HG03103 (cell line): ENCODE results near the gene APOL2.
"Not testable (repeated sequence)": the region's sequence is repeated elsewhere in the genome, so short reads cannot be mapped to it uniquely, and the experiment has no call there.

ENCODE experiments used
- ATAC-seq: cut with Tn5 transposase; IDR thresholded peaks from one replicate; pipeline ENCODE4 v1.9.1; 2021; ENCODE audit warnings: low read depth; ENCODE audit not compliant: unreplicated experiment

APOL2 gene

DNA sequence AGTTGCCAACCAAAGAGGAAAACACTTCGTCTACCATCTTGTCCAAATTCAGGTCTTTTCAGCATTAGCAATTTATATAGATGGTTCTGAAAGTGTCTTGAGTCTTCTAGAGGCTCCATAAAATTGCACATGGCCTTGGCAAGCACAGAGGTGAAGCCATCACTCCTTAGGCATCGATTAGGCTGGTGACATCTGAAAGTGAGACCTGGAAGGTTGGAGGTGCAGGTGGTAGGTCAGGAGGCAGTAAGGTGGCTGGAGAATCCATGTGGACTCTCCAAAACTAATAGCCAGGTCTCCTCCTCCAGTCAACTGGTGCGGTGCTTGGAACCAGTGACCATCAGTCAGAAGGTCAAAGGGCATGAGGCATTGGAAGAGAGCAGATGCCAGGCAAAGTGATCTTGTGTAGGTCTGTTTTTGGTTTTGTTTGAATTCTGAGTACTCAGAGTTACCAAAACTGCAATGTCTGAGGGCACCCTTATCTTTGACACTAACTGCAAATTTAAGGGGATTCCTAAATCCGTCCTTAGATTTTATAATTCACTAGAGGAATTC lies 6.6 kb upstream of the APOL2 start:
- no peak for ATAC-seq

DNA sequence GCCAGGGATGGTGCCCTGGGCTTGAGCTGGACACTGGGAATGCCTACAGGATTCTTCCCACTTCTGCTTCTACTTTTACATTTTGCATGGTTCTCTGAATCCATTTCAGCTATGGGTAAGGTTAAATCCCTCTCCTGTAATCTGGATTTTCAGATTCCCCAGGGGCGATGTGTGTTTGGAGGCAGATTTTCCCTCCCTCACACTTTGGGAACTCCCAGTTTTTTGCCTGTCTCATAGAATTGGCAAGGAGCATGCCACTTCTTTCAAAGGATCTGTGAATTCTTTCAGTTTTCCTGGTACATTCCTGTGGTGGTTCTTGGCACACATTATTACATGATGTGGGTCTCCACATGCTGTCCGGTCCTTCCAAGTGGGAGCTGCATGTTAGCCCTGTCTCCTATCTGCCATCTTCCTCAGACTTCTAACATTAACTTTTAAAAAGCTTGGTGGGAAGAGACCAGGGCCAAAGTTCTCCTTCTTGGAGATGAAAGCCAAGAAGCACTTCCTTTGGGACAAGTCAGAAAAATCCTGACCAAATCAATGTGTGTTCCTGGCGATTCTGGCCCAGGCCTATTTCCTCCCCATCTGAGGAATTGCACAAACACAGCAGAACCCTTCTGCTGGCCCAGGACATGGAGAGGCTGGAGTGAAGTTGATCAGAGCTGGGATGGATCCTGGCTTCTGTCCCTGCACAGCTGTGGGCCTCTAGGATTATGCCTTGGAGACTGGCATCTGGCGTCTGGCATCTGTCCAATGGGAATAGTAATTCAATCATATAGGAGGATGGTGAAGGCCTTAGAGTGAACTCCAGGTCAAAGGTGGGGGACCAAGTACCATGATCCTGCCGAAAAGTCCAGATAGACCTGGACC lies 5.4 kb upstream of the APOL2 start:
- ATAC-seq = no peak

DNA sequence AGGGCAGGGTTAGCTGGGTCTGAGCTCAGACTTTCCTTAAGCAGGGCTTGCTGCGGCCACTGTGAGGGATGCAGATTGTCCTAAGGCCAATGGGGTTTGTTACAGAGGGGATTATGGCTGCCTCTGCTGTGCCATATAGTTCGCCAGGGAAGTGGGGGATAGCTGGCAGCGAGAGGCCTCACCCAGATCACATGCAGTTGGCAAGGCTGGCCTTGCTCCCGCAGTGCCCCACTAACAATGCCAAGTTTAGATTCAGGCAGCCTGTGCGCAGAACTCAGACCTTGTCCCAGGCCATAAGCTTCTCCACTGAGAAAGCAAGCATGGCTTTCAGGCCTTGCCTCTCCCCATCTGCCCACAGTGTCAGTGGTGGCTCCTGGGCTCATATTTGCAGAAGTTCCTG lies 4.7 kb upstream of the APOL2 start:
- no peak for ATAC-seq

DNA sequence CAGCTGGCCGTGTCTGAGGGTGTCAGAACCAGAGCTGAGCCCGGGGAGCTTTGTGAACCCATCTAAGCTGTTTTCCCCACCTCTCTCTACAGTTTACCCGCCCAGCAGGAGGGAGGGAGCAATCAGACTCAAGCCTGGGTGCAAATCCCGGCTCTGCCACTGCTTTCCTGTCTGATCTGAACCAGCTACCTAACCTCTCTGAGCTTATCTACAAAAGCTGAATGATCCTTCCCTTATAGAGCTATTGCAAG lies 252 bp downstream of the APOL2 start:
- ATAC-seq = no peak

DNA sequence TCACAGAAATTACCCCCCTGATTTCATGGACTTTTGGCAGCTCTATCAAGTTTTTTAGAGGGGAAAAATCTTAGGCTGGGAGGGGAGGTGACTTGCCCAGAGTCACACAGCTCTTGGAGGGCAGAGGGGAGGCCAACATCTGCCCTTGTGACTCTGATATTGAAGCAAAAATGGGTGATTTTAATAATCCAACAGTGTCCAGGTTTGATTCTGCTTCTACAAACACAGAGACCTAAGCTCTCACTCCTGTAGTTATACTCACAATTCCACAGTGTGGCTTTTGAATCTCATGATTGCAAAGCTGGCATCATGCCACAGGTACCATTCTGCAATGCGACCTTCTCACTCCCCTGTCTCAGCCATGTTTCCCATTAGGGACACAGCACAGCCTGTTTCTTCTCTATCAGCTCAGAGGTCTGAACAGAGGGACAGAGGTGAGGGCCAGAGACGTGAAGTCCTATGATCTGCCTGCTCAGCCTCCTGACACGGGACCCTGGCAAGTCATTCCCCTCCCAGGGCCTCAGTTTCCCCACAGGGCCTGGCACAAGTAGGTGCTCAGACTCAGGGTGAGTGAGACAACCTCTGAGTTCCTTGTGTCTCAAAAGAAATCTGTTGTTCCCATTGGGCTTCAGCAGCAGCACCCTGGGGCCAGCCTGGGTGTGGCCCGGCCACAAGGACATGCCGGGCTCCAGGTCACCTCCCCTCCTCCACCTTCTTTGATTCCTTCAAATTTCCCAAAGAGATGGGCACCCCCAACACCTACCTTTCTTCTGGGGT lies 766 bp downstream of the APOL2 start:
- ATAC-seq = no peak

DNA sequence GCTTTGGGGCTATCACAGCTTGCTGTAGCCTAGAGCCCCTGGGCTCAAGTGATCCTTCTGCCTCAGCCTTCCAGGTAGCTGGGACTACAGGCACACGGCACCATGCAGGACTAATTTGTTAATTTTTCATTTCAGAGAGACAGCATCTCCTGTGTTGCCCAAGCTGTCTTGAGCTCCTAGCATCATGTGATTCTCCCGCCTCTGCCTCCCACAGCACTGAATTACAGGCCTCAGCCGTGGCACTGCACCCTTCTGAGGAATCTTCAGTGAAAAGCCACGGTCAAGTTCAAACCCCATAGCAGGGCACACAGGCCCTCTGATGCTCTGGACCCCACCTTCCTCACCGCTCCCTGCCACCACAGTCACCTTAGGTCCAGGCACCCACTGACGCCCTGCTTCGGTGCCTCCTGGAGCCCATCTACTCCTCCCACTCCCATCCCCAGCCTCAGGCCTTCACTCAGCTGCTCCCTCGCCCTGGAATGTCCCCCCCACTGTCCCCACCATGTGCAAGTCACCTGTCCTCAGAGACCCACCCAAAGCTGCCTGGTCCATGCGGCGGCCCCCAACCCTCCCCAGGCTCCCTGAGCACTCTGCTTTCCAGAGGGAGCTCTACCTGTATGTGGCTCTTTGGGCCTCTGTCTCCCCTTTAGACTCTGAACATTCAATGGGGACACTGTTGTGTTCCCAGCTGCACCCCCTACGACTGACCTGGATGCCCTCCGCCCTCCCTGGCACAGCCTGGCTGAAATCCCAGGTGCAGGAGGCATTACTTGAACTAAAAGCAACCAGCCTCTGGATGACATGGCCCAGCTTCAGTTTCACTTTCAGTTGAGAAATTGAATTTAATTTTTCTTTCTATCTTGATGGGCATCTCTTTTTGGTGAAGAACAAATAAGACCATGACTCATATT lies 1.6 kb downstream of the APOL2 start:
- ATAC-seq = no peak

DNA sequence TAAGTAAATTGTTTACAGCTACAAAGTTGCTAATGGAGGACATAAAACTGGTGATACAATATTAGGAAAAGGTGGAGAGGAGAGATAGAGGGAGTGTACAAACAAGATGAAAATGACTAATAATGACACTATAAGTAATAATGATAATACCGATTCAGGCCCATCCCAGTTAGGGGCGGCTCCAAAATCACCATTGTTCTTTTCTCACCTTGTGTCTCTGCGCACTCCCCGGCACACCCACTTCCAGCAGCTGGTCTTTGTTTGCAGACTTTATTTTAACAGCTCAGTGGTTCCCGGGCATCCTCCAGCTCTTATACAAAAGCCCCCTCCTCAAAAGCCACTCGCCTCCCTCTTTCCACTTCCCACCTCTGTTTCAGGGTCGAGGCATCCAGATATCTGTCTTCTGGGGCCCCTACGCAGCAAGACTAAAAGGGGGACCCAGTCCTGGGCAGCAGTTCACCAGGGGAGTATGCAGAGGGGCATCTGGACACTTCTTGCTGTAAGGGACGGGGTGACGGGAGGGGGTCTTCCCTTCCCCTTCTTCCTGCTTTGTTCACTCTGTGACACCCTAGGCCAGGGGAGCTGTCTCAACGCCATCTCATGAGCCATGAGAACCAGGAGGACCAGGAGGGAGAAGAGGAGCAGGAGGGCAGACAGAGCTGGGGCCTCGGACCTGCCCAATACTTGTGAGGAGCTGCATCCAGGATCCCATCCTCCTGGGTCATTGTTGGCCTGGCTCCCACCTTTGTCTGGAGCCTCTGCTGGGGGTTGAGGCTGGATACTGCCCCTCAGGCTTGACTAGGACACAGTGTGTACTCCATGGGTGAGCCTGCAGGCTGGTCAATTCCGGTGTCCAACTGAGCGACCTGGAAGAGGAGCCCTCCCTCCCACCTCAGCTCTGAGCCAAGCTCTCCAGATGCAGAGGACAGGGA lies 2.7 kb downstream of the APOL2 start:
- no peak for ATAC-seq

- ATAC-seq = no peak
Measured at GRCh38 chr22:36235585-36235984, 3.7 kb downstream of the APOL2 start.

DNA sequence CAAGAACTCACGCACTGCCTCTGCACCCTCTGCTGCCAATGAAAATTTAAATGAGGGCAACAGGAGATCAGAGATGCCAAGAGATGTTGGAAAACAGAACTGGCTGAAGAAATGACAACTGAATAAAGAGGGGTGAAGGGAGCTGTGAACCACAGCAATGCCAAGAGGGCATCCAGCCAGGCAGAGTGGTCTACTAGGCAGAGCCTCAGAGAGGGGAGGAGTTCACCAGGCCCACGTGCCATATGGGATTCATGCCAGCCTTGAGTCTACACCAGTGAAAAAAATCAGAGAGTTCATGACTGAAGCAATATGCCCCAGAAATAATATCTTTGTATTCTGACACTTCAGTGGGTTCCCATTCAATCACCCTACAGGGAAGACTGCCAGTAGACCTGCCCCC lies 4.4 kb downstream of the APOL2 start:
- no peak for ATAC-seq

- ATAC-seq = no peak
Measured at GRCh38 chr22:36234213-36234612, 5.1 kb downstream of the APOL2 start.

DNA sequence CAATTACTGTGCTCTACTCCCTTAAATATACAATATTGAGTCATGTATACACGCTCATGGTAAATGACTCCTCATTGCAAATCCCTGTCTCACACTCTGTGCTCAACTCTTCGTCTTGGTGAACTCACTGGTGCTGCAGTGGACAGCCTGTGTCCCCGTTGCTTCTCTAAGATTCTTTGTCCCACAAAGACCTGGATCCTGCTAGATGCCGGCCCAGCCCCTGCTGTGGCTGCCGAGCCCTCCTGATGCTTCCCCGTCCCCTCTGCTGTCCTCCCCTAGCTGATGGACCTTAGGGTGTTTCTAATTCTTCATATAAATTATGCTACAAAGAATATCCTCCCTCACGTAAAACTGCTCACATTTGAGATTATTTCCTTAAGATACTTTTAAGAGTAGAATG lies 5.5 kb downstream of the APOL2 start:
- no peak for ATAC-seq

DNA sequence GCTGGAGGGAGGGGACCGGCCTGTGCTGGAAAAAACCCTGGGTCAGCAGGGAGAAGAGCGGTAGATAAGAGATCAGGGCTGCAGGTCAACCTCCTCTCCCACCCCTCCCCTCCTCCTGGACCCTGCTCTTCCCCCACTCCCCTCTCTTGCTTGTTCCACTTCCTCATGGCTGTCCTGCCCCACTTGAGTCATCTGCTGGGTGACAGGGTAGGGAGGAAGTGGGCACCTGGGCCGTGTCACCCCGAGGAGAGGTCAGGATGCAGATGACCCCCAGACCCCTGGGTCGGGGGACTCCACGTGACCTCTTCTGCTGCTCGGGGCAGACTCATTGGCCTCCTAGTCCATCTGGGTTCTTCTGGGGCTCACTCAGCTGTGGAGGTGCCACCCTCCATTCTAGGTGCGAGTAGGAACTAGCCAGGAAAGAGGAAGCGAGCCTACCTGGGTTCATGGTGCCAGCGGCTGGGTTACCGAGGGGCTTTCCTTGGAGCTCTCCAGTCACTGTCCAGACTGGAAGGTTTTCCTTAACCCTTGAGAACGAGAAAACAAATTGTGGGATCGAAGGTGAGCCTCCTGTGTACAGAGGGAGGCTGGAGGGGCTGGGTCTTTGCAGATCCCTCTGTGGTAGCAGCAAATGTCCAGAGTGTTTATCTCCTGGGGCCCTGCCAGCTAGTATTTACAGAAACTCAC lies 6.5 kb downstream of the APOL2 start:
- ATAC-seq = no peak

DNA sequence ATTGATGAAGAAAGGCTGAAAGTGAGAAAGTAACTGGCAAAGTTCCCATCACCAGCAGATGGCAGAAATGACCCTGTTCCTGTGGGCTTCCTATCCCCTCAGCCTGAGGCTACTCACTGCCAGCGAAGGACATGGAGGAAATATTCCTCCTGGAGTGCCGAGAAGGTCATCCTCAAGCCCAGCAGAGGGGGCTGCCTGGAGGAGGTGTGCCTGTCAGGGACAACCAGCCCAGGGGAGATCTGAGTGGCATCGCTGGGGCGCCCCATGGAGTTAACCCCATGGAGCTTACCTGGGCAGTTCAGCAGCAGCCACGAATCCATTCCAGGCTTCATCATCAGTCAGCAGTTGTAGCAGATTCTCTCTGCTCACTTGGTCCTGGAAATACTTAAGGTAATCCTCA lies 8.3 kb downstream of the APOL2 start:
- not testable (repeated sequence) for ATAC-seq

GRCh38 chr22:36229649-36230048 lies 9.7 kb downstream of the APOL2 start:
- ATAC-seq = not testable (repeated sequence)

GRCh38 chr22:36228944-36229343 lies 10.4 kb downstream of the APOL2 start:
- ATAC-seq = no peak

- ATAC-seq = not testable (repeated sequence)
Measured at GRCh38 chr22:36228369-36228768, 11.0 kb downstream of the APOL2 start.

GRCh38 chr22:36227806-36228205 lies 11.5 kb downstream of the APOL2 start:
- ATAC-seq = no peak

- no peak for ATAC-seq
Measured at GRCh38 chr22:36227396-36227795, 11.9 kb downstream of the APOL2 start.

DNA sequence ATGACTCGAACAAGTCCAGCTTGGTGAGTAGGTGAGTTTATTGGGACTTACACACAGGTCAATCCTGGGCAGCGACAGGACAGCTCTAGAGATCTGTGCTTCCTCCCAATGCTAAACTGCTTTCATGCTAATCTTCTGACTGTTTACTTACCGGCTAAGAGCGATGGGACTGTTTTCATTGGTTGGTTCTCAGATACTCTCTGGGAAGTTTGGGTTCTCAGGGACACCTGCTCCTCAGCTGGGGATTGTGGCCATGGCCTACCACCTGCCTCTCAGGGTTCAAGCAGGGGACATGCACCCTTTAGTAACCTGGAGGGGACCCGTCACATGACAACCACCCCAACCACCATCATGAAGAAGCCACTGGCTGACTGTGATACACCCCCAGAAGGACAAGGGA lies 13.1 kb downstream of the APOL2 start:
- no peak for ATAC-seq
